Measurements from ENCODE around the gene PARP4.

- TF ChIP-seq CTCF (IDR thresholded peaks at IDR 0.05; ENCODE audit: poor library complexity, severe bottlenecking) (no peak), TAF1 (IDR thresholded peaks at IDR 0.05; ENCODE audit: low read depth) (no peak)
Measured at GRCh38 chr13:24489721-24490120, 22.9 kb downstream of the PARP4 start.

Data from neural cell (in vitro differentiated cells).